Measurements from ENCODE around the gene AP1S1.
"Not testable (repeated sequence)": the region's sequence is repeated elsewhere in the genome, so short reads cannot be mapped to it uniquely, and the experiment has no call there.

AP1S1 gene

DNA sequence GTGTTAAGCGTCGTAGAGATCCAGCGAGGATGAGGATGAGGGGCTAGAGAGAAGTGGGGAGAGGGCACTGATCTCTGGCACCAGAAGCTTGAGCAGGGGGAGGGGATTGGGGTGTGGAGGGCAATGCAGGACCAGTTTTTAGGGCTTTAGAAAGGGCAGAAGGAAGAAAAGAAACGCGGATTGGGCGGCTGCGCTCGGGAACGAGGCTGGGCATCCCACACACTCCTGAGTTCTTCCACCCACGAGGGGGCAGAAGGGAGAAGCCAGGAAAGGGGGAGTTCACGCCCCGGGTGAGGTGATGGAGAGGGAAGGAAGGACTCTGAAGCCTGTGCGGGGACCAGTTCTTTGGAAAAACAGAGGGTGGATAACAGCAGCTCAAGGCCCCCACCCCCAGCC is 17.2 kb downstream of the AP1S1 start:
- no peak for ATAC-seq

- no peak for ATAC-seq
These were observed 18.0 kb downstream of the AP1S1 start for GRCh38 chr7:101172005-101172853.

GRCh38 chr7:101172854-101173751 is 18.8 kb downstream of the AP1S1 start:
- ATAC-seq, result no peak

DNA sequence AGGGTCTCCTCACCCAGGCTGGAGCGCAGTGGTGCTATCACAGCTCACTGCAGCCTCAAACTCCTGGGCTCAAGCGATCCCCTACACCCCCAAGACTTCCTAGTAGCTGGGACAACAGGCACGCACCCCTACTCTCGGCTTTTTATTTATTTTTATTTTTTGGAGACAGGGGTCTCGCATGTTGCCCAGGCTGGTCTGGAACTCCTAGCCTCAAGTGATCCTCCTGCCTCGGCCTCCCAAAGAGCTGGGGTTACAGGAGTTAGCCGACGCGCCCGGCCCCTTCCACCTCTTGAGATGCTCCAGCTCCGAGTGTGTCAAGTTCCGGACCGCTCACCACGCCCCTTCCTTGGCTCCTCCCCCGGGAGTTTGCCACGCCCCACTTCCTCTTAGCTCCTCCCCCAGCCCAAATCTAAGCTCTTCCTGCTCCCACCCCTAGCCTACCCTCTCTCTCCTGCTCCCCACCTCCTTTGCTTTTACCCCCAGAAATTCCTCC is 19.5 kb downstream of the AP1S1 start:
- peak; percentile 53 to 64 for ATAC-seq

GRCh38 chr7:101174322-101174854 is 20.1 kb downstream of the AP1S1 start:
- no peak for ATAC-seq

DNA sequence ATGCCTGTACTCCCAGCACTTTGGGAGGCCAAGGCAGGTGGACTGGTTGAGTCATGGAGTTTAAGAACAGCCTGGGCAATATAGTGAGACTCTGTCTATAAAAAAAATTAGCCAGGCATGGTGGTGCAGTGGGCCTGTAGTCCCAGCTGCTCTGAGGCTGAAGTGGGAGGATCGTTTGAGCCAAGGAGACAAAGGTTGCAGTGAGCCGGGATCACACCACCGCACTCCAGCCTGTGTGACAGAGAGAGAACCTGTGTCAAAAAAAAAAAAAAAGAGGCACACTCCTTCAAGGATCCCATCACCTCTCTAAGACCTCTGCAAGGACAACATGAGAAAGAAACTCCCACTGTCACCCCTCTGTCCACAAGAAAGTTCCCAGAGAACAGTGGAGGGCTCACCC is 21.4 kb downstream of the AP1S1 start:
- ATAC-seq, result no peak

GRCh38 chr7:101177644-101178043 is 23.4 kb downstream of the AP1S1 start:
- ATAC-seq, result no peak

- ATAC-seq, result no peak
These were observed 24.8 kb downstream of the AP1S1 start for GRCh38 chr7:101179117-101179516.

DNA sequence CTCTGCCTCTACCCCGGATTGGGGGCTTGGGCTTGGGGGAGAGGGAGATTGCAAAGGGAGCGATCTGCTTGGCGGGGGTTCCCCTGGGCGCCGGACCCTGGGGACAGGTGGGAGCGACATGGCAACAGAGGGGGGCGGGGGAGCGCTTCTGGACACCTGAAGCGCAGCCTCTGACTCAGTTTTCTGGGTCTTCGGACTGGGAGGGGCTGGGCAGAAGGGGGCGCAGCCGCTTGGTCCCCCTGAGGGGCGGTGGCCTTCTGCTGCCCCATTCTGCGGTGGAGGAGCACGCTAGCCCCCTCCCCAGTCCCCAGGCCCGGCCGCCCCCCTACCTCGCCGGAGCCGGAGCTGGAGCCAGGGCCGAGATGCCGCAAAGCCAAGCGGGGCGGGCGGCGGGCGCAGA is 25.4 kb downstream of the AP1S1 start:
- no peak for ATAC-seq

GRCh38 chr7:101180130-101180755 is 26.0 kb downstream of the AP1S1 start, which contains the start of gene NAT16:
Gene NAT16 (minus strand): TSS chr7:101180293. CDS start chr7:101174807, 5,486 bp downstream.
- ATAC-seq, result no peak

DNA sequence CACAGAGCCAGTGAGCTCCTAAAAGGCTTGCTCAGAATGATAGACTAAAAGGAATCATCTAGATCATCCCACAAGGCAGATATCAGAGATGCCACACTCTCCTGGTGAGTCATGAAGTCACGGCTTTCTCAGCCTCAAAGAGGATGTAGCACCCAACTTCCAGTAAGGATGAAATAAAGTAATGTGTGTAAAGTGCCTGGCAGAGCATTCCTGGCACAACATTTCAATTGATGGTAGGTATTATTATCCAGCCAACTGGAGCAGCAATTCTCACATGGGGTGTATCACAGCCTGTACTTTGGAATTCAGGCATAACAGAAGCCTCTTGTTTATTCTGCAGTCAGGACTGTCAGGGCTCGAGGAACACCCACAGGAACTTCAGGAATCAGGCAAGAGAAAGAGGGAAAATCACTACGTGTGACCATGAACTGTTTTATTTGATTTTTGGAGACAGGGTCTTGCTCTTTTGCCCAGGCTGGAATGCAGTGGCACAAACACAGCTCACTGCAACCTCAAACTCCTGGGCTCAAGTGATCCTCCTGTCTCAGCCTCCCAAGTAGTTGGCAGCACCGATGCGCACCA is 31.1 kb downstream of the AP1S1 start:
- ATAC-seq, result no peak

- ATAC-seq, result no peak
These were observed 31.9 kb downstream of the AP1S1 start for GRCh38 chr7:101186194-101186593.

GRCh38 chr7:101186844-101187428 is 32.7 kb downstream of the AP1S1 start:
- ATAC-seq, result no peak

DNA sequence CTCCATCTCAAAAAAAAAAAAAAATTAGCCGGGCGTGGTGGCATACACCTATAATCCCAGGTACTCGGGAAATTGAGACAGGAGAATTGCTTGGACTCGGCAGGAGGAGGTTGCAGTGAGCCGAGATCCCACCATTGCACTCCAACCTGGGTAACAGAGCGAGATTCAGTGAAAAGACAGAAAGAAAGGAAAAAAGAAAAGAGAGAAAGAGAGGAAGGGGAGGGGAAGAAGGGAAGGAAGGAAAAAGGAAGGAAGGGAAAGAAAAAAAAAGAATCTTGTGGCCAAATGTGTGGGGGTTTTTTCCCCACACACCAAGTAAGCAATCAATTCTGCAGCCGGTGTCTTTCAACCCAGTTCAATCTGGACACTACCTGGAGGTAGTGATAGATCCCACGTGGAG is 34.8 kb downstream of the AP1S1 start:
- no peak for ATAC-seq

DNA sequence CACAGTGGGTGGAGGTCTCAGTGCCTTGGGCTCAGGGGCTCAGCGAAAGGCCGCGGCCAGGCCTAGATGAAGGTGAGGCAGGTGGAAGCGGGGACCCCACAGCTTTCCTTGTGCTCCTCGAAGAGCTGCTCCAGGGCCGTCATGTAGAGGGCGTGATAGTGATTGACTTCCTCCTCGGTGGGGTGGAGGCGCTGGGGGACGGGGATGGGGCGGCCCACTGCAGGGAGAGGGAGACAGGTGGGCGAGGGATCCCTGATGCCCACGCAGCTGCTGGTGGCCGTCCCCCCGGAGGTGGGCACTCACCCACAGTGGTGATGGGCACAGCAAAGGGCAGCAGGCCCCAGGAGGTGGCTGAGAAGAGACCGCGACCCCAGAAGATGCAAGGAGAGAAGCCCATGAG is 41.6 kb downstream of the AP1S1 start:
- ATAC-seq, result no peak

- ATAC-seq, result no peak
These were observed 43.7 kb downstream of the AP1S1 start for GRCh38 chr7:101197991-101198390.

GRCh38 chr7:101198476-101198875 is 44.2 kb downstream of the AP1S1 start:
- ATAC-seq, result no peak

- ATAC-seq, result not testable (repeated sequence)
These were observed 45.2 kb downstream of the AP1S1 start for GRCh38 chr7:101199522-101199921.

GRCh38 chr7:101200504-101200861 is 46.2 kb downstream of the AP1S1 start:
- ATAC-seq, result no peak

- ATAC-seq, result no peak
These were observed 46.8 kb downstream of the AP1S1 start, which contains the start of gene MOGAT3 for GRCh38 chr7:101200862-101201599. Gene MOGAT3 (minus strand): TSS chr7:101201036. CDS start chr7:101200854, 182 bp downstream.
